Measurements from ENCODE around the gene FDX1.

GRCh38 chr11:110508786-110509185 is 79.0 kb downstream of the FDX1 start:
- TF ChIP-seq POLR2AphosphoS2 (conservative IDR thresholded peaks at IDR 0.05; ENCODE audit: low read length) = no peak
- no peak for TF ChIP-seq CTCF (IDR thresholded peaks at IDR 0.05)
- TF ChIP-seq FOSL2 (IDR thresholded peaks at IDR 0.05) = no peak
- no peak for TF ChIP-seq FOSL2 (CRISPR knock-in tag; IDR thresholded peaks at IDR 0.05)
- TF ChIP-seq JUNB (IDR thresholded peaks at IDR 0.05) = no peak
- no peak for TF ChIP-seq REST (IDR thresholded peaks at IDR 0.05)
- TF ChIP-seq PHF8 (IDR thresholded peaks at IDR 0.05; ENCODE audit: borderline replicate concordance, low read depth) = no peak
- no peak for TF ChIP-seq PBX3 (IDR thresholded peaks at IDR 0.05)
- no peak for TF ChIP-seq NFE2L2 (conservative IDR thresholded peaks at IDR 0.05; ENCODE audit: low read length)
- no peak for TF ChIP-seq NR3C1 (IDR thresholded peaks at IDR 0.05)
- TF ChIP-seq MAX (IDR thresholded peaks at IDR 0.05) = no peak

Data from A549 (cell line).